ENCODE data around the gene NDUFAF3. TPM values are rescaled to one million over a fixed set of nuclear protein-coding genes. Genes with fewer than 3 reads are reported as not detected.

Gene NDUFAF3
- total RNA-seq, 4 donors from 2014 or later: 120 to 305 (median 146) TPM

DNA sequence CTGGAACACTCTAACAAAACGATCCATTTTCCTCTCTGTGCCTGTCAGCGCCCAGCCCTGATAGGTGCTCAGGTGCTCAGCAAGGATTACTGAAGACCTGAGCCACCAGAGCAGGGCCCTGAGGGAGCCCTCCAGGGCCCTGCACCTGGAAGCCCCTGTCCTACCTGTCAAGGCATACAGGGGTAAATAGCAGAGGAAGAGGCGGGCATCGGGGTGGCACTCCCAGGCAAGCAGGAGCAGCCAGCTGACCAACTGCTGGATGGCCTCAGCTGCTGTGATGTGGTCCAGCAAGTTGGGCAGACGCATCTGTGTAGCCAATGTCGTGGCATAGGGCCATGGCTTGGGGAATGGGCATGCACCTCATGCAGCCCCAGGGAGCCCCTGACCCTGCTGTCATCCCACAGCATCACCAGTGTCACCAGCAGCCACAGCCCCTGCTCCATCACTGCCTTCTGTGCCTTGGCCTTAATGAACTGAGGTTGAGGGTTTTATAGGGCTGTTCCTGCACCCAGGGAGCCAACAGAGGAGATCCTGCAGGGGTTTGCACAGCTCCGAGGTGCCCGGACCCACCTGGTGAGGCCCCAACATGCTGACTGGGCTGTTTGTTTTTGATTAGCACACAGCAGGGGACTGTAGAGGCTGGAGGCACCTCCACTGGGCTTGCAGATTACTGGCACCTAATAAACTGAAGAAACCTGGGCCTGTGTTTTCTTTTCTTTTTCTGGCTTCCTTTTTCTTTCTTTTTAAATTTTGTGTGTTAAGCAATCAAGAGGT is 22.6 kb upstream of the NDUFAF3 start:
- DNase-seq: no peak
- H3K27ac ChIP-seq: no peak overlapping the region
- H3K4me3 ChIP-seq (replicated peaks in 1 of 3): no peak overlapping the region
- H3K9me3 ChIP-seq: no peaks in the 10 kb centered on the region
- WGBS, 2 donors: 49 to 73% methylated on average over 4 to 8 of the region's 8 CpGs
- H3K27me3 ChIP-seq: no peaks in the 10 kb centered on the region
- TF ChIP-seq POLR2A (IDR thresholded peaks at IDR 0.05): no peak
- TF ChIP-seq, protein P1, sequence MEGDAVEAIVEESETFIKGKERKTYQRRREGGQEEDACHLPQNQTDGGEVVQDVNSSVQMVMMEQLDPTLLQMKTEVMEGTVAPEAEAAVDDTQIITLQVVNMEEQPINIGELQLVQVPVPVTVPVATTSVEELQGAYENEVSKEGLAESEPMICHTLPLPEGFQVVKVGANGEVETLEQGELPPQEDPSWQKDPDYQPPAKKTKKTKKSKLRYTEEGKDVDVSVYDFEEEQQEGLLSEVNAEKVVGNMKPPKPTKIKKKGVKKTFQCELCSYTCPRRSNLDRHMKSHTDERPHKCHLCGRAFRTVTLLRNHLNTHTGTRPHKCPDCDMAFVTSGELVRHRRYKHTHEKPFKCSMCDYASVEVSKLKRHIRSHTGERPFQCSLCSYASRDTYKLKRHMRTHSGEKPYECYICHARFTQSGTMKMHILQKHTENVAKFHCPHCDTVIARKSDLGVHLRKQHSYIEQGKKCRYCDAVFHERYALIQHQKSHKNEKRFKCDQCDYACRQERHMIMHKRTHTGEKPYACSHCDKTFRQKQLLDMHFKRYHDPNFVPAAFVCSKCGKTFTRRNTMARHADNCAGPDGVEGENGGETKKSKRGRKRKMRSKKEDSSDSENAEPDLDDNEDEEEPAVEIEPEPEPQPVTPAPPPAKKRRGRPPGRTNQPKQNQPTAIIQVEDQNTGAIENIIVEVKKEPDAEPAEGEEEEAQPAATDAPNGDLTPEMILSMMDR (IDR thresholded peaks at IDR 0.05): no peak
- H3K4me1 ChIP-seq: no peaks in the 10 kb centered on the region
- H3K36me3 ChIP-seq: peaks cover 0 to 4% of the 10 kb centered on the region in 2 donors
- intact Hi-C loops (cut with DNase I): no loop called here

DNA sequence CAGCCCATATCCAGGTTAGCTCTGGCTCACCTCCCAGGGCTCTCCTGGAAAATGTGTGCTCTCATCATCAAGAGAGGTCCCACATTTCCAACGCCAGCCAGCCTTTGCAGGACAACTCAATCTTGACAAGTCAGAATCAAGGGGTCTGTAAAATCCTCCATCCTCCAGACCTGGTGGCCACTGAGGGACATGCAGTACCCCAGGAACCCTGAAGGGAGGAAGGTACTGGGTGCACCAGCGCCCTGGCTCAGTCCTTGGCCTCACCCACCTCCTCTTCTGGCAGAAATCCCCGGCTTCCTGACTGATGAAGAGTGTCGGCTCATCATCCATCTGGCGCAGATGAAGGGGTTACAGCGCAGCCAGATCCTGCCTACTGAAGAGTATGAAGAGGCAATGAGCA is 20.8 kb upstream of the NDUFAF3 start:
- no peak for DNase-seq
- 90 to 94% methylated on average over 2 to 6 of the region's 6 CpGs for WGBS, 2 donors
- TF ChIP-seq, protein P1 (IDR thresholded peaks at IDR 0.05): no peak
- no peak for TF ChIP-seq POLR2A (IDR thresholded peaks at IDR 0.05)
- Histone ChIP-seq H3K4me1 (peaks cover 7 to 16% of the 10 kb centered on the region in 2 donors), H3K27ac (no peak overlapping the region), H3K36me3 (no peaks in the 10 kb centered on the region), H3K27me3 (no peaks in the 10 kb centered on the region), H3K4me3 (replicated peaks in 1 of 3) (no peak overlapping the region), H3K9me3 (no peaks in the 10 kb centered on the region)
- intact Hi-C loops (cut with DNase I): no loop called here

DNA sequence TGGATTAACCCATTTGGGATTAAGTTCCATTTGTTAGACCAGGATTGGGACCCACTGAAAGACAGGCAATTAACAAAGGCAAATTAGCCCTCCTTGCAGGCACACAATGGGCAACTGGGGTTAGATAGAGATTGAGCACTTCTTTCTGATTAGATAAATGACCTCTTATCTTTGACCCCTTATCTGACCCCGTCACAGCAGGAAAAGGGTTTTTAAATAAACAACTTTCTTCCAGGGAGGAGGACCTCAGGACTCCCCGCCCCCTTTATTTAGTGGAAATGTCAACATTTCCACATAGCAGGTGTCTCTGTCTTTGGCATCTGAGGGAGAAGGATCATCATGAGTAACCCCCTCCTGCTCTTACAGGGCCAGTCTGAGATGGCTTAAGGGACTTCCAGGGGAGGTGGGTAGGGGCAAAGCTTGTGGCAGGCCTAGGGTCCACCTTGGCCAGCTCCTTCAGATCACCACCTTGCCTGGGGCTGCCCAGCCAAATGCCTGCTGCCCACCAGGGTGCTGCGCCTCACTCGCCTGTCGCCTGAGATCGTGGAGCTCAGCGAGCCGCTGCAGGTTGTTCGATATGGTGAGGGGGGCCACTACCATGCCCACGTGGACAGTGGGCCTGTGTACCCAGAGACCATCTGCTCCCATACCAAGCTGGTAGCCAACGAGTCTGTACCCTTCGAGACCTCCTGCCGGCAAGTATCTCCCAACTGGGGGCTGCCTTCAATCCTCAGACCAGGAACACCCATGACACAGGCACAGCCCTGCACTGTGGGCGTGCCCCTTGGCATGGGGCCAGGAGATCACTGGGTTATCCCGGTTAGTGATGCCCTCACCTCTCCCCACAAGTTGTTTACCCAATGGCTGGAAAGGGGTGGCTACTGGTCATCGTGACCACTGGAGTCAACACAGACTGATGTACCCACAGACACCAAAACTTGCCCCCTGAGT is 17.3 kb upstream of the NDUFAF3 start:
- H3K4me1 ChIP-seq: peaks cover 18 to 25% of the 10 kb centered on the region in 2 donors
- H3K27ac ChIP-seq: peak overlapping the region in 1 of 3 donors; percentile 98
- no peaks in the 10 kb centered on the region for H3K9me3 ChIP-seq
- WGBS, 2 donors: 70 to 87% methylated on average over 3 to 5 of the region's 16 CpGs
- no peak for TF ChIP-seq POLR2A (IDR thresholded peaks at IDR 0.05)
- TF ChIP-seq, protein P1 (IDR thresholded peaks at IDR 0.05): no peak
- H3K27me3 ChIP-seq: no peaks in the 10 kb centered on the region
- H3K36me3 ChIP-seq: no peaks in the 10 kb centered on the region
- no peak overlapping the region for H3K4me3 ChIP-seq (replicated peaks in 1 of 3)
- DNase-seq: peak; percentile 56 to 60
- intact Hi-C loops (cut with DNase I): no loop called here

DNA sequence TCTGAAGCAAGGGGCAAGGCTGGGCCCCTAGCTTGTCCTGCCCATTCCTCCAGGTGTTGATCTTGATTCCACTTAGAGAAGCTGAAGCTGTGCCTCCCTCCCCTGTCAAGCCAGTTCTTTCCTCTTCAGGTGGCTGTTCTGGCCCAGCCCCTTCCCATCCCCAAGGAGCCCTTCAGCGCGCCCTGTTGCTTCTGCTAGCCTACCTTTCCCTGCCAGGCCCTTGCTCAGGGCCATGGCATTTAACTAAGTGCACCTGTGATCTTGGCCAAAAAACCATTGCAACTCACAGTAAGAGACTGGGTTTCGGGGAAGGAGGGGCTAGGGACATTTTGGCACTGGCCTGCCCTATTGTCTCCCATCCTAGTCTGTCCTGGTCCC is 16.6 kb upstream of the NDUFAF3 start:
- Histone ChIP-seq H3K27ac (peak overlapping the region; percentile 96 to 98 (median 96)), H3K36me3 (no peaks in the 10 kb centered on the region), H3K4me3 (replicated peaks in 1 of 3) (no peak overlapping the region), H3K4me1 (peaks cover 18 to 25% of the 10 kb centered on the region in 2 donors), H3K9me3 (no peaks in the 10 kb centered on the region), H3K27me3 (no peaks in the 10 kb centered on the region)
- peak; percentile 71 to 82 for DNase-seq
- WGBS, 2 donors: 31 to 62% methylated on average over 3 of the region's 3 CpGs
- intact Hi-C loops (cut with DNase I): no loop called here
- TF ChIP-seq POLR2A (IDR thresholded peaks at IDR 0.05): no peak
- TF ChIP-seq, protein P1 (IDR thresholded peaks at IDR 0.05): no peak

Measured in thyroid gland (tissue), 4 donors.